WTC11 (cell line): ENCODE results near the gene NAA80. TPM values are rescaled to one million over a fixed set of nuclear protein-coding genes. Genes with fewer than 3 reads are reported as not detected.

Source experiments
- ATAC-seq: fragments of 200-7000 bp; cut with Tn5 transposase; 2 replicates; pipeline ENCODE4 v1.10.0; 2021; ENCODE audit warnings: mild to moderate bottlenecking, moderate library complexity
- CTCF ChIA-PET: fragments of 300-600 bp; sonication (Branson Sonifier 250); formaldehyde crosslinking; loops from one replicate; lab custom pipeline; 2021; ENCODE audit warnings: antibody characterized with exemption; lab: Charles Lee
- POLR2A ChIA-PET: fragments of 350-600 bp; sonication (Branson Sonifier 250); formaldehyde crosslinking; loops from one replicate; lab custom pipeline; 2021; ENCODE audit warnings: antibody characterized with exemption; lab: Charles Lee
- DNase-seq: peaks from one replicate; pipeline ENCODE4 v3.0.0; 2021; ENCODE audit warnings: low spot score
- H3K27ac Mint-ChIP-seq: 2 replicates; pipeline ENCODE4 v1.8.0; 2021; ENCODE audit warnings: mixed read lengths
- H3K27me3 Mint-ChIP-seq: 2 replicates; pipeline ENCODE4 v1.8.0; 2021; ENCODE audit warnings: low read depth, mild to moderate bottlenecking, moderate library complexity, mixed read lengths
- H3K36me3 Mint-ChIP-seq: 2 replicates; pipeline ENCODE4 v1.8.0; 2021; ENCODE audit warnings: mixed read lengths
- H3K4me1 Mint-ChIP-seq: 2 replicates; pipeline ENCODE4 v1.8.0; 2022; ENCODE audit warnings: mixed read lengths
- H3K4me3 Mint-ChIP-seq: 2 replicates; pipeline ENCODE4 v1.8.0; 2021; ENCODE audit warnings: mild to moderate bottlenecking, moderate library complexity, mixed read lengths
- H3K9me3 Mint-ChIP-seq: 2 replicates; pipeline ENCODE4 v1.8.0; 2021; ENCODE audit warnings: mixed read lengths
- CREB1 ChIP-seq: sonication (generic); formaldehyde crosslinking; IDR thresholded peaks from 2 replicates; pipeline ENCODE4 v1.8.0; 2023; ENCODE audit warnings: mild to moderate bottlenecking, missing genetic modification reagents
- CREM ChIP-seq: sonication (generic); formaldehyde crosslinking; IDR thresholded peaks from 2 replicates; pipeline ENCODE4 v1.8.1; 2022; ENCODE audit warnings: mild to moderate bottlenecking, missing genetic modification reagents, moderate library complexity
- FOXP1 ChIP-seq: sonication (generic); formaldehyde crosslinking; IDR thresholded peaks from 2 replicates; pipeline ENCODE4 v1.8.0; 2022; ENCODE audit warnings: missing genetic modification reagents, mild to moderate bottlenecking, moderate library complexity, borderline replicate concordance
- JAZF1 ChIP-seq: fragments of 250-450 bp; sonication (Bioruptor Pico); IDR thresholded peaks from 2 replicates; pipeline ENCODE4 v1.9.0; 2021; ENCODE audit warnings: moderate library complexity, mild to moderate bottlenecking, inconsistent platforms
- NR1H2 ChIP-seq: sonication (generic); formaldehyde crosslinking; IDR thresholded peaks from 2 replicates; pipeline ENCODE4 v1.9.0; 2021; ENCODE audit warnings: mild to moderate bottlenecking, moderate library complexity, missing genetic modification reagents
- PRRX2 ChIP-seq: fragments of 250-450 bp; sonication (Bioruptor Pico); IDR thresholded peaks from 2 replicates; pipeline ENCODE4 v1.8.0; 2021; ENCODE audit warnings: mild to moderate bottlenecking
- TEAD1 ChIP-seq: sonication (generic); formaldehyde crosslinking; IDR thresholded peaks from 2 replicates; pipeline ENCODE4 v1.8.0; 2022; ENCODE audit warnings: mild to moderate bottlenecking, missing genetic modification reagents
- TEAD4 ChIP-seq: sonication (generic); formaldehyde crosslinking; IDR thresholded peaks from 2 replicates; pipeline ENCODE4 v1.8.0; 2022; ENCODE audit warnings: mild to moderate bottlenecking, missing genetic modification reagents
- ZBTB21 ChIP-seq: sonication (generic); formaldehyde crosslinking; IDR thresholded peaks from 2 replicates; pipeline ENCODE4 v1.8.1; 2023; ENCODE audit warnings: mild to moderate bottlenecking, missing genetic modification reagents, borderline replicate concordance
- ZNF263 ChIP-seq: sonication (generic); formaldehyde crosslinking; IDR thresholded peaks from 2 replicates; pipeline ENCODE4 v1.8.1; 2022; ENCODE audit warnings: low read depth, mild to moderate bottlenecking, moderate library complexity, missing genetic modification reagents
- ZNF317 ChIP-seq: sonication (generic); formaldehyde crosslinking; IDR thresholded peaks from 2 replicates; pipeline ENCODE4 v1.8.1; 2023; ENCODE audit warnings: low read depth, mild to moderate bottlenecking, moderate library complexity, missing genetic modification reagents, borderline replicate concordance
- ZNF396 ChIP-seq: fragments of 250-450 bp; sonication (Bioruptor Pico); IDR thresholded peaks from 2 replicates; pipeline ENCODE4 v1.8.0; 2021; ENCODE audit warnings: mild to moderate bottlenecking, moderate library complexity, borderline replicate concordance
- total RNA-seq: library from RNA; stranded (reverse); gene quantifications from 3 replicates; pipeline ENCODE4 v1.2.3, GENCODE V29; 2021
- TF ChIP-seq, protein P1 (sequence below): sonication (generic); formaldehyde crosslinking; IDR thresholded peaks from 2 replicates; pipeline ENCODE4 v1.8.1; 2022; ENCODE audit warnings: low read depth, mild to moderate bottlenecking, moderate library complexity, missing genetic modification reagents, borderline replicate concordance
- TF ChIP-seq, protein P2 (sequence below): fragments of 200-600 bp; IDR thresholded peaks from 2 replicates; pipeline ENCODE4 v1.8.0; 2022; ENCODE audit warnings: antibody characterized with exemption
- TF ChIP-seq, protein P3 (sequence below): sonication (generic); formaldehyde crosslinking; IDR thresholded peaks from 2 replicates; pipeline ENCODE4 v1.8.0; 2022; ENCODE audit warnings: missing genetic modification reagents
- TF ChIP-seq, protein P4 (sequence below): sonication (generic); formaldehyde crosslinking; IDR thresholded peaks from 2 replicates; pipeline ENCODE4 v1.8.1; 2023; ENCODE audit warnings: mild to moderate bottlenecking, missing genetic modification reagents, moderate library complexity
- TF ChIP-seq, protein P5 (sequence below): fragments of 250-450 bp; sonication (Bioruptor Pico); IDR thresholded peaks from 2 replicates; pipeline ENCODE4 v1.8.0; 2021; ENCODE audit warnings: mild to moderate bottlenecking
- TF ChIP-seq, protein P6 (sequence below): sonication (generic); formaldehyde crosslinking; IDR thresholded peaks from 2 replicates; pipeline ENCODE4 v1.8.1; 2023; ENCODE audit warnings: mild to moderate bottlenecking, missing genetic modification reagents
- TF ChIP-seq, protein P7 (sequence below): fragments of 250-450 bp; sonication (Bioruptor Pico); IDR thresholded peaks from 2 replicates; pipeline ENCODE4 v1.9.0; 2021; ENCODE audit warnings: moderate library complexity, mild to moderate bottlenecking, inconsistent platforms, borderline replicate concordance

The NAA80 gene
- total RNA-seq, 1 experiment from 2014 or later, result 17.3 TPM

DNA sequence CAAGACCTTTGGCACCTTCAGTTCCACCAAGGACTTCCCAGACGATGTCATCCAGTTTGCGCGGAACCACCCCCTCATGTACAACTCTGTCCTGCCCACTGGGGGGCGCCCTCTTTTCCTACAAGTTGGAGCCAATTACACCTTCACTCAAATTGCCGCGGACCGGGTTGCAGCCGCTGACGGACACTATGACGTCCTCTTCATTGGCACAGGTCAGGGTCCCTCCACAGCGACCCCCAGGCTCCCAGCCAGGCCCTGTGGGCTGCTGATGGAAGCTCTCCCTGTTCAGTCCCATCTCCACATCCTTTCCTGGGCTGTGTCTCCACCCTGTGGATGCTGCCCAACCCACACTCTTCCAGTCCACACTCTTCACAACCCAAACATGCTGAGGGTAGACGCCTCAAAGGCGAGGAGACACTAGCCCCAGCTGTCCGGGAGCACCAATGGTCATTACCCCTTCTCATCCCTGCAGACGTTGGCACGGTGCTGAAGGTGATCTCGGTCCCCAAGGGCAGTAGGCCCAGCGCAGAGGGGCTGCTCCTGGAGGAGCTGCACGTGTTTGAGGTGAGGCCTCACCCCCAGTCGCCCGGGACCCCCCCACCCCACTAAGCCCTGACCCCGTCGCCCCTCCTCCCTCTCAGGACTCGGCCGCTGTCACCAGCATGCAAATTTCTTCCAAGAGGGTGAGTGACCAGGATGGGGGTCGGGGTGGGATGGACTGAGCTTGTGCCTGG is 24.7 kb downstream of the NAA80 start:
- ATAC-seq (peak; percentile 43), DNase-seq (peak; percentile 88)
- ChIA-PET CTCF (interaction anchor here (0.6 to 12.5 kb wide), 25 partner anchors 10 to 317 kb away, joined by 3 to 145 read pairs (median 7); partner anchors contain the start of genes GNAI2, GNAT1, HYAL1 and HYAL2), POLR2A (interaction anchor here (0.8 to 1.3 kb wide), 4 partner anchors 18 to 58 kb away, joined by 3 read pairs; partner anchors contain the start of genes IFRD2 and TUSC2)
- H3K36me3 Mint-ChIP-seq, result no peaks in the 10 kb centered on the region
- peak overlapping the region; percentile 80 for H3K4me3 Mint-ChIP-seq
- TF ChIP-seq, protein P1, sequence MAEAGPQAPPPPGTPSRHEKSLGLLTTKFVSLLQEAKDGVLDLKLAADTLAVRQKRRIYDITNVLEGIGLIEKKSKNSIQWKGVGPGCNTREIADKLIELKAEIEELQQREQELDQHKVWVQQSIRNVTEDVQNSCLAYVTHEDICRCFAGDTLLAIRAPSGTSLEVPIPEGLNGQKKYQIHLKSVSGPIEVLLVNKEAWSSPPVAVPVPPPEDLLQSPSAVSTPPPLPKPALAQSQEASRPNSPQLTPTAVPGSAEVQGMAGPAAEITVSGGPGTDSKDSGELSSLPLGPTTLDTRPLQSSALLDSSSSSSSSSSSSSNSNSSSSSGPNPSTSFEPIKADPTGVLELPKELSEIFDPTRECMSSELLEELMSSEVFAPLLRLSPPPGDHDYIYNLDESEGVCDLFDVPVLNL, result no peak
- TF ChIP-seq, protein P2, sequence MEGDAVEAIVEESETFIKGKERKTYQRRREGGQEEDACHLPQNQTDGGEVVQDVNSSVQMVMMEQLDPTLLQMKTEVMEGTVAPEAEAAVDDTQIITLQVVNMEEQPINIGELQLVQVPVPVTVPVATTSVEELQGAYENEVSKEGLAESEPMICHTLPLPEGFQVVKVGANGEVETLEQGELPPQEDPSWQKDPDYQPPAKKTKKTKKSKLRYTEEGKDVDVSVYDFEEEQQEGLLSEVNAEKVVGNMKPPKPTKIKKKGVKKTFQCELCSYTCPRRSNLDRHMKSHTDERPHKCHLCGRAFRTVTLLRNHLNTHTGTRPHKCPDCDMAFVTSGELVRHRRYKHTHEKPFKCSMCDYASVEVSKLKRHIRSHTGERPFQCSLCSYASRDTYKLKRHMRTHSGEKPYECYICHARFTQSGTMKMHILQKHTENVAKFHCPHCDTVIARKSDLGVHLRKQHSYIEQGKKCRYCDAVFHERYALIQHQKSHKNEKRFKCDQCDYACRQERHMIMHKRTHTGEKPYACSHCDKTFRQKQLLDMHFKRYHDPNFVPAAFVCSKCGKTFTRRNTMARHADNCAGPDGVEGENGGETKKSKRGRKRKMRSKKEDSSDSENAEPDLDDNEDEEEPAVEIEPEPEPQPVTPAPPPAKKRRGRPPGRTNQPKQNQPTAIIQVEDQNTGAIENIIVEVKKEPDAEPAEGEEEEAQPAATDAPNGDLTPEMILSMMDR, result peak; percentile 72
- TF ChIP-seq TEAD1 (CRISPR knock-in tag) (no peak), PRRX2 (no peak)
- peaks cover 27% of the 10 kb centered on the region for H3K4me1 Mint-ChIP-seq
- H3K27me3 Mint-ChIP-seq, result peaks cover 64% of the 10 kb centered on the region
- peak overlapping the region; percentile 42; the same call in 1 of the 2 replicates for H3K27ac Mint-ChIP-seq
- H3K9me3 Mint-ChIP-seq, result no peaks in the 10 kb centered on the region

DNA sequence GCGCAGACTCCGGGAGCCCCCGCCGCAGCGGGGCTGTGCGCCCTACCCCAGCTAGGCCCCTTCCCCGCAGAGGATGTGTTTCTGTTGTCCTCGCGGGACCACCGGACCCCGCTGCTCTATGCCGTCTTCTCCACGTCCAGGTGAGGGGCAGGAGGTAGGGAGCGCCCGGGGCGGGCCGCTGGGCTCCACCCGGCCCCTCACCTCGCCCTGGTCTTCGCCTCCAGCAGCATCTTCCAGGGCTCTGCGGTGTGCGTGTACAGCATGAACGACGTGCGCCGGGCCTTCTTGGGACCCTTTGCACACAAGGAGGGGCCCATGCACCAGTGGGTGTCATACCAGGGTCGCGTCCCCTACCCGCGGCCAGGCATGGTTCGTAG is 25.5 kb downstream of the NAA80 start:
- no peak for DNase-seq
- ATAC-seq, result no peak
- POLR2A ChIA-PET, result no interaction called here
- TF ChIP-seq ZNF263 (CRISPR knock-in tag), result no peak
- TF ChIP-seq, protein P3, sequence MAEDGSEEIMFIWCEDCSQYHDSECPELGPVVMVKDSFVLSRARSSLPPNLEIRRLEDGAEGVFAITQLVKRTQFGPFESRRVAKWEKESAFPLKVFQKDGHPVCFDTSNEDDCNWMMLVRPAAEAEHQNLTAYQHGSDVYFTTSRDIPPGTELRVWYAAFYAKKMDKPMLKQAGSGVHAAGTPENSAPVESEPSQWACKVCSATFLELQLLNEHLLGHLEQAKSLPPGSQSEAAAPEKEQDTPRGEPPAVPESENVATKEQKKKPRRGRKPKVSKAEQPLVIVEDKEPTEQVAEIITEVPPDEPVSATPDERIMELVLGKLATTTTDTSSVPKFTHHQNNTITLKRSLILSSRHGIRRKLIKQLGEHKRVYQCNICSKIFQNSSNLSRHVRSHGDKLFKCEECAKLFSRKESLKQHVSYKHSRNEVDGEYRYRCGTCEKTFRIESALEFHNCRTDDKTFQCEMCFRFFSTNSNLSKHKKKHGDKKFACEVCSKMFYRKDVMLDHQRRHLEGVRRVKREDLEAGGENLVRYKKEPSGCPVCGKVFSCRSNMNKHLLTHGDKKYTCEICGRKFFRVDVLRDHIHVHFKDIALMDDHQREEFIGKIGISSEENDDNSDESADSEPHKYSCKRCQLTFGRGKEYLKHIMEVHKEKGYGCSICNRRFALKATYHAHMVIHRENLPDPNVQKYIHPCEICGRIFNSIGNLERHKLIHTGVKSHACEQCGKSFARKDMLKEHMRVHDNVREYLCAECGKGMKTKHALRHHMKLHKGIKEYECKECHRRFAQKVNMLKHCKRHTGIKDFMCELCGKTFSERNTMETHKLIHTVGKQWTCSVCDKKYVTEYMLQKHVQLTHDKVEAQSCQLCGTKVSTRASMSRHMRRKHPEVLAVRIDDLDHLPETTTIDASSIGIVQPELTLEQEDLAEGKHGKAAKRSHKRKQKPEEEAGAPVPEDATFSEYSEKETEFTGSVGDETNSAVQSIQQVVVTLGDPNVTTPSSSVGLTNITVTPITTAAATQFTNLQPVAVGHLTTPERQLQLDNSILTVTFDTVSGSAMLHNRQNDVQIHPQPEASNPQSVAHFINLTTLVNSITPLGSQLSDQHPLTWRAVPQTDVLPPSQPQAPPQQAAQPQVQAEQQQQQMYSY (CRISPR knock-in tag), result no peak
- TF ChIP-seq, protein P4, sequence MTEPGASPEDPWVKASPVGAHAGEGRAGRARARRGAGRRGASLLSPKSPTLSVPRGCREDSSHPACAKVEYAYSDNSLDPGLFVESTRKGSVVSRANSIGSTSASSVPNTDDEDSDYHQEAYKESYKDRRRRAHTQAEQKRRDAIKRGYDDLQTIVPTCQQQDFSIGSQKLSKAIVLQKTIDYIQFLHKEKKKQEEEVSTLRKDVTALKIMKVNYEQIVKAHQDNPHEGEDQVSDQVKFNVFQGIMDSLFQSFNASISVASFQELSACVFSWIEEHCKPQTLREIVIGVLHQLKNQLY (CRISPR knock-in tag), result no peak
- TF ChIP-seq ZBTB21 (CRISPR knock-in tag), result no peak
- no peak for TF ChIP-seq TEAD4
- no peak for TF ChIP-seq ZNF396 (CRISPR knock-in tag)
- no peak for TF ChIP-seq CREB1 (CRISPR knock-in tag)
- TF ChIP-seq ZNF317 (CRISPR knock-in tag), result no peak
- no peak for TF ChIP-seq NR1H2 (CRISPR knock-in tag)
- no peak for TF ChIP-seq TEAD1 (CRISPR knock-in tag)
- no peak for TF ChIP-seq CREM (CRISPR knock-in tag)
- TF ChIP-seq, protein P5, sequence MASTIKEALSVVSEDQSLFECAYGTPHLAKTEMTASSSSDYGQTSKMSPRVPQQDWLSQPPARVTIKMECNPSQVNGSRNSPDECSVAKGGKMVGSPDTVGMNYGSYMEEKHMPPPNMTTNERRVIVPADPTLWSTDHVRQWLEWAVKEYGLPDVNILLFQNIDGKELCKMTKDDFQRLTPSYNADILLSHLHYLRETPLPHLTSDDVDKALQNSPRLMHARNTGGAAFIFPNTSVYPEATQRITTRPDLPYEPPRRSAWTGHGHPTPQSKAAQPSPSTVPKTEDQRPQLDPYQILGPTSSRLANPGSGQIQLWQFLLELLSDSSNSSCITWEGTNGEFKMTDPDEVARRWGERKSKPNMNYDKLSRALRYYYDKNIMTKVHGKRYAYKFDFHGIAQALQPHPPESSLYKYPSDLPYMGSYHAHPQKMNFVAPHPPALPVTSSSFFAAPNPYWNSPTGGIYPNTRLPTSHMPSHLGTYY, result no peak
- no peak for TF ChIP-seq FOXP1
- TF ChIP-seq, protein P6, sequence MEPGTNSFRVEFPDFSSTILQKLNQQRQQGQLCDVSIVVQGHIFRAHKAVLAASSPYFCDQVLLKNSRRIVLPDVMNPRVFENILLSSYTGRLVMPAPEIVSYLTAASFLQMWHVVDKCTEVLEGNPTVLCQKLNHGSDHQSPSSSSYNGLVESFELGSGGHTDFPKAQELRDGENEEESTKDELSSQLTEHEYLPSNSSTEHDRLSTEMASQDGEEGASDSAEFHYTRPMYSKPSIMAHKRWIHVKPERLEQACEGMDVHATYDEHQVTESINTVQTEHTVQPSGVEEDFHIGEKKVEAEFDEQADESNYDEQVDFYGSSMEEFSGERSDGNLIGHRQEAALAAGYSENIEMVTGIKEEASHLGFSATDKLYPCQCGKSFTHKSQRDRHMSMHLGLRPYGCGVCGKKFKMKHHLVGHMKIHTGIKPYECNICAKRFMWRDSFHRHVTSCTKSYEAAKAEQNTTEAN (CRISPR knock-in tag), result no peak
- TF ChIP-seq, protein P7, sequence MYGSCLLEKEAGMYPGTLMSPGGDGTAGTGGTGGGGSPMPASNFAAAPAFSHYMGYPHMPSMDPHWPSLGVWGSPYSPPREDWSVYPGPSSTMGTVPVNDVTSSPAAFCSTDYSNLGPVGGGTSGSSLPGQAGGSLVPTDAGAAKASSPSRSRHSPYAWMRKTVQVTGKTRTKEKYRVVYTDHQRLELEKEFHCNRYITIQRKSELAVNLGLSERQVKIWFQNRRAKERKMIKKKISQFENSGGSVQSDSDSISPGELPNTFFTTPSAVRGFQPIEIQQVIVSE (CRISPR knock-in tag), result no peak
- TF ChIP-seq JAZF1 (CRISPR knock-in tag), result no peak
- TF ChIP-seq, all 79 proteins: peak for 0
- Mint-ChIP-seq H3K27me3 (peaks cover 59% of the 10 kb centered on the region), H3K4me1 (peaks cover 32% of the 10 kb centered on the region), H3K36me3 (no peaks in the 10 kb centered on the region), H3K4me3 (peak overlapping the region; percentile 80; the same call in 1 of the 2 replicates), H3K9me3 (no peaks in the 10 kb centered on the region), H3K27ac (no peak overlapping the region)
- CTCF ChIA-PET, result interaction anchor here (2.5 to 12.5 kb wide), 6 partner anchors 9 to 80 kb away, joined by 18 to 145 read pairs (median 46); partner anchors contain the start of genes GNAT1 and HYAL2
